Measurements from ENCODE around the gene TSPAN2.

The TSPAN2 gene
- total RNA-seq: 6.1 to 9.5 (median 8.5) reads per million in 3 donors

DNA sequence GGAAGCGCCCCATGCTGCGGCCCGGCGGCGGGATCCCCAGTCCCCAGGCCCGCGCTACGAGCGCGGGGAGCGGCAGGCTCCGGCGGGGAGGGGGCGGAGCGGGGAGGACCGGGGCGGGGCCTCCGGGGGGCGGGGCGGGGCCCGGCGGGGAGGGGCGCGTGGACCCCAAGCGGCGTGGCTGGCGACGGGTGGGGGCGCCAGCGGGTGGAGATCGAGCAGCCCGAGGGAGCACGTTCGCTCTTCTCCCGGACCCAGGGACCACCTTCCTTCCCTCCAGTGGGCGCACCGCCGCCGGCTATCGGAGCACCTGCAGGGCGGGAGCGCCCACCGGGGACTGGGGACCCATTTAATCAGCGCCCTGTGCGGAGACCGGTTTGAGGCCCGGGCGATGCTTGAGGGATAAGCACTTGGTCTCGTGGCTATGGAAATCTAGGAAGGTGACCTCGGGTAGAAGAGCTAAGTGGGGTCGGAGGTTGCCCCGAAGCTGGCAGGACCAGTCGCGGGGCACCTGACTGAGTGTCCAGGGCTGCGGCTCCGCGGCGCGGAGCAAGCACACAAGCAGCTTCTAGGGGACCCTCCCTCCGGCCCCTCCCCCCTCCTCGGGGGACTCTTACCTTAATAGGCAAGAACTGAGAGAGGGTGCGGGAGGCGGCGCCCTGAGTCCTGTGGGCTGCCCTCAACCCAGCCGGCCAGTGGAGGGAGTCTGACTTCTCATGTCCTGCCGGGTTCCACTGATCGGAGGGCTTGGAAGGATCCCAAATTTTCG lies at the start of gene TSPAN2:
TSPAN2 (minus strand) TSS at position 84 of the 766 bp plus-strand sequence; CDS start at position 13, 71 bp downstream.
- Histone ChIP-seq H3K4me3 (ENCODE audit: insufficient read depth, low read depth, low read length, poor library complexity, severe bottlenecking) (peak within 1 kb of the TSS; percentile 82), H3K4me1 (ENCODE audit: control insufficient read depth, insufficient read depth, low read length, poor library complexity, severe bottlenecking) (peaks cover 15% of the 10 kb centered on the region), H3K27ac (ENCODE audit: insufficient read depth, low read length, poor library complexity, severe bottlenecking) (peak within 1 kb of the TSS; percentile 64), H3K9me3 (ENCODE audit: control insufficient read depth, low read length) (no peaks in the 10 kb centered on the region), H3K36me3 (ENCODE audit: control insufficient read depth, insufficient read depth, low read length) (no peaks in the 10 kb centered on the region), H3K27me3 (replicated peaks; ENCODE audit: control insufficient read depth, insufficient read depth, low read length, poor library complexity, severe bottlenecking) (no peaks in the 10 kb centered on the region)
- peak; percentile 52 to 63 (median 58) for DNase-seq

DNA sequence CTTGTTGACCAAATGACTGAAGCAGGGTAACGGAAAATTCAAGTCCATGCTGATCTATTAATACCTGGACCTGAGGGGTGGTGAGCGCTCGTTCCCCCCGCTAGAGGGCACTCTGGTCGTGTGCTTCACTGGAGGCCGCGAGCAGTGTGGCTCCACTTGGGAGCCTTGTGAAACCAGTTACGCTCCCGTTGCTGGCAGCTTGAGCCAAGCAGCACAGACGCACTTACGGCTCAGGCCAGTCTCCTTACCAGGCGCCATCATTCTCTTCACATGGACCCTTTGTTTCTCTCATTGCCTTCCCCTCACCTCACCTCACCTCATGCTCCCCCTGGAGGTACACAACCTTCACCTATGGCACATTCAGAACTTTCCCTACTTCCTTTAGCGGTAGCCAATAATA lies 49.7 kb upstream of the TSPAN2 start:
- no peak overlapping the region for H3K27ac ChIP-seq (ENCODE audit: insufficient read depth, low read length, poor library complexity, severe bottlenecking)
- peak; percentile 5 to 31 (median 11) for DNase-seq
- no peak overlapping the region for H3K4me3 ChIP-seq (ENCODE audit: insufficient read depth, low read depth, low read length, poor library complexity, severe bottlenecking)

DNA sequence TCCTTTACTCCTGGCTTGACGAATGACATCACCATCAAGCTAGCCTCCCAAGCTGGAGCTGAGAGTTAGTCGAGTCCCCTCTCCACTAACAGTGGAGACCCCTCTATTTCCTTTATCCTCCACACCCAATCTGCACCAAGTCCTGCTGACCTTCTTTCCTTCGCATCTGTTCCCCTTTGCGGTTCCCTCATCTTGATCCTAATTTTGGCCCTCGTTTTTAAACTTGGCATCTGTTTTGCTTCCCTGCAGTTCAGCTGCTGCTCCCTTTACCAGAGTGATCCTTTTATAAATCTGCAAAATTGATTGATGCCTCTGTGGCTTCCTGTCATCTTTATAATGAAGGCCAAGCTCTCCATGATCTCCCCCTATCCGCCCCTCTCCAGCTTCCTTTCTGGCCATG lies 49.0 kb upstream of the TSPAN2 start:
- Histone ChIP-seq H3K4me3 (ENCODE audit: insufficient read depth, low read depth, low read length, poor library complexity, severe bottlenecking) (no peak overlapping the region), H3K9me3 (ENCODE audit: control insufficient read depth, low read length) (no peaks in the 10 kb centered on the region), H3K27me3 (replicated peaks; ENCODE audit: control insufficient read depth, insufficient read depth, low read length, poor library complexity, severe bottlenecking) (peaks cover 3% of the 10 kb centered on the region), H3K27ac (ENCODE audit: insufficient read depth, low read length, poor library complexity, severe bottlenecking) (no peak overlapping the region), H3K36me3 (ENCODE audit: control insufficient read depth, insufficient read depth, low read length) (no peaks in the 10 kb centered on the region), H3K4me1 (ENCODE audit: control insufficient read depth, insufficient read depth, low read length, poor library complexity, severe bottlenecking) (no peaks in the 10 kb centered on the region)
- DNase-seq: no peak

More for the DNA sequence above, 49.7 kb upstream of the TSPAN2 start:
- H3K36me3 ChIP-seq (ENCODE audit: control insufficient read depth, insufficient read depth, low read length): no peaks in the 10 kb centered on the region
- H3K27me3 ChIP-seq (replicated peaks; ENCODE audit: control insufficient read depth, insufficient read depth, low read length, poor library complexity, severe bottlenecking): peaks cover 3% of the 10 kb centered on the region
- H3K9me3 ChIP-seq (ENCODE audit: control insufficient read depth, low read length): no peaks in the 10 kb centered on the region
- H3K4me1 ChIP-seq (ENCODE audit: control insufficient read depth, insufficient read depth, low read length, poor library complexity, severe bottlenecking): no peaks in the 10 kb centered on the region

DNA sequence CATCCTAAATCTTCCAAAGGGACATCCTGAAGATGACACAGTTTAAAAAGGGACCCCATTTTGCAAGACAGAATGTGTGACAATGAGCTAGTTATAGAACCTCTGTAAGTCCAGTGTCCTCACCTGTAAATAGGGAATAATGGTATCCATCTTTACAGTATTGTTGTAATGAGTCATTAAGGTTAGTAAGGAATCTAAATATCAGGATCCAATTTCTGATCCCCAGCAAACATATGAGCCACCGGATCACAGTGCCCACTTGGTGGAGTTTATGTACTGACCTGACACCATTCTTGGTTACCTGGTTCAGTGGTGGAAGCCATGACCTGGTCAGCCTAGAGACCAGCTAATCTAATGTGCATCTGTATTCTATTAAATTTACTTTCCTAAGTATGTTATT lies 47.9 kb upstream of the TSPAN2 start:
- no peak for DNase-seq
- H3K9me3 ChIP-seq (ENCODE audit: control insufficient read depth, low read length): no peaks in the 10 kb centered on the region
- H3K36me3 ChIP-seq (ENCODE audit: control insufficient read depth, insufficient read depth, low read length): no peaks in the 10 kb centered on the region
- peaks cover 3% of the 10 kb centered on the region for H3K27me3 ChIP-seq (replicated peaks; ENCODE audit: control insufficient read depth, insufficient read depth, low read length, poor library complexity, severe bottlenecking)
- H3K4me1 ChIP-seq (ENCODE audit: control insufficient read depth, insufficient read depth, low read length, poor library complexity, severe bottlenecking): no peaks in the 10 kb centered on the region
- no peak overlapping the region for H3K27ac ChIP-seq (ENCODE audit: insufficient read depth, low read length, poor library complexity, severe bottlenecking)
- no peak overlapping the region for H3K4me3 ChIP-seq (ENCODE audit: insufficient read depth, low read depth, low read length, poor library complexity, severe bottlenecking)

DNA sequence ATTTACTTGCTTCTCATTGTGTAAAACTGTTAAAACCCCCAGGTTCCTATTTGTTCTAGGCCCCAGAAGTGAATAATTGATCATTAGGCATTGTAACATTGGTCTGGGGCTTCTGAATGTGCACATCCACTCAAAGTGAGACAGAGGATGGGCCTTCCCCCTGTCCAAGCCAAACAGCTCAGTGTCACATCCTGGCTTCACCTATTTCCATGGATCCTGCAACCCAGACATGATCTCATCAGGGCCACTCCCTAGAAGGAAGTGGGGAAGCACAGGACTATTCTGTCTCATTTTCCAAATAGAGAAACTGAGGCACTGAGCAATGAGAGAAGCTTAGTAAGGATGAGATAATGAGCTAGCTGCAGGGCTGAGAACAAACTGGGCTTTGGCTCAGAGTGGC lies 47.4 kb upstream of the TSPAN2 start:
- no peaks in the 10 kb centered on the region for H3K36me3 ChIP-seq (ENCODE audit: control insufficient read depth, insufficient read depth, low read length)
- H3K4me1 ChIP-seq (ENCODE audit: control insufficient read depth, insufficient read depth, low read length, poor library complexity, severe bottlenecking): no peaks in the 10 kb centered on the region
- no peaks in the 10 kb centered on the region for H3K9me3 ChIP-seq (ENCODE audit: control insufficient read depth, low read length)
- H3K27me3 ChIP-seq (replicated peaks; ENCODE audit: control insufficient read depth, insufficient read depth, low read length, poor library complexity, severe bottlenecking): peaks cover 3% of the 10 kb centered on the region
- no peak overlapping the region for H3K27ac ChIP-seq (ENCODE audit: insufficient read depth, low read length, poor library complexity, severe bottlenecking)
- H3K4me3 ChIP-seq (ENCODE audit: insufficient read depth, low read depth, low read length, poor library complexity, severe bottlenecking): no peak overlapping the region
- DNase-seq: no peak

DNA sequence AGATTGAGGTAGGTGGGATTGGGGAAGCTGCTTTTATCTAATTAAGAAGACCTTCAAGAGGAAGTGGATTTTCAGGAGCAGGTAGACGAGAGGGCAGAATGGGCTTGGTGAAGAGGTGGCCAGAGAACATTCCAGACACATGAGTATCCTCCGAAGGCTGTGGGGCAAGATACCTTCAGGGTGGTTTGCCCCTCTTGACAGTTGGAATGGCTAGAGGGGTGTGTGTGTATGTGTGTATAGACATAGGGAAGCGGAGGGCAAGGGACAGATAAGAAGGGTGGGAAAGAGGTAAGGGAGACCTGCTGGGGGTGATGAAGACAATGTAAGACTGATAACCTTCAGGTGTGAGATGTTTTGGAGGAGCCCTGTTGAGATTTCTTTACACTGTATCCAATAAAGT lies 46.8 kb upstream of the TSPAN2 start:
- Histone ChIP-seq H3K9me3 (ENCODE audit: control insufficient read depth, low read length) (no peaks in the 10 kb centered on the region), H3K27me3 (replicated peaks; ENCODE audit: control insufficient read depth, insufficient read depth, low read length, poor library complexity, severe bottlenecking) (peaks cover 3% of the 10 kb centered on the region), H3K4me3 (ENCODE audit: insufficient read depth, low read depth, low read length, poor library complexity, severe bottlenecking) (no peak overlapping the region), H3K4me1 (ENCODE audit: control insufficient read depth, insufficient read depth, low read length, poor library complexity, severe bottlenecking) (no peaks in the 10 kb centered on the region), H3K36me3 (ENCODE audit: control insufficient read depth, insufficient read depth, low read length) (no peaks in the 10 kb centered on the region), H3K27ac (ENCODE audit: insufficient read depth, low read length, poor library complexity, severe bottlenecking) (no peak overlapping the region)
- DNase-seq: no peak

DNA sequence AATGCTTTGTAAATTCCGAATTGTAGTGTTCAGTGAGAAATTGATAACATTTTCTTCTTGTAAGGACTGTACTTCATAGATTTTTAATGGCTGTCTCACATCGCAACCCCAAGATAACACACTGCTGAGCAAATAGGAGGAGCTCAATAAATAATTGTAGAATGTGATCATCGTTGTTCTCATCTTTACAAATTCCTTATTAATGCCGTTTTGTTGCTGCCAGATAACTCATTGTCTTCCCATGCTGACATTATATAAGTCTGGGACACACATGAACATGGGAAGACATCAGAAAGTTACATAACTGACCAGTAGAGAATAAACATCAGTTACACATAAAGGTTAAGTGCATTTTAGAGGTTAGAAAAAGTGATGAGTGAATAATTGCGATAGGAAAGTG lies 46.4 kb upstream of the TSPAN2 start:
- H3K36me3 ChIP-seq (ENCODE audit: control insufficient read depth, insufficient read depth, low read length): no peaks in the 10 kb centered on the region
- H3K27ac ChIP-seq (ENCODE audit: insufficient read depth, low read length, poor library complexity, severe bottlenecking): no peak overlapping the region
- H3K4me3 ChIP-seq (ENCODE audit: insufficient read depth, low read depth, low read length, poor library complexity, severe bottlenecking): no peak overlapping the region
- H3K9me3 ChIP-seq (ENCODE audit: control insufficient read depth, low read length): no peaks in the 10 kb centered on the region
- DNase-seq: no peak
- peaks cover 3% of the 10 kb centered on the region for H3K27me3 ChIP-seq (replicated peaks; ENCODE audit: control insufficient read depth, insufficient read depth, low read length, poor library complexity, severe bottlenecking)
- no peaks in the 10 kb centered on the region for H3K4me1 ChIP-seq (ENCODE audit: control insufficient read depth, insufficient read depth, low read length, poor library complexity, severe bottlenecking)

DNA sequence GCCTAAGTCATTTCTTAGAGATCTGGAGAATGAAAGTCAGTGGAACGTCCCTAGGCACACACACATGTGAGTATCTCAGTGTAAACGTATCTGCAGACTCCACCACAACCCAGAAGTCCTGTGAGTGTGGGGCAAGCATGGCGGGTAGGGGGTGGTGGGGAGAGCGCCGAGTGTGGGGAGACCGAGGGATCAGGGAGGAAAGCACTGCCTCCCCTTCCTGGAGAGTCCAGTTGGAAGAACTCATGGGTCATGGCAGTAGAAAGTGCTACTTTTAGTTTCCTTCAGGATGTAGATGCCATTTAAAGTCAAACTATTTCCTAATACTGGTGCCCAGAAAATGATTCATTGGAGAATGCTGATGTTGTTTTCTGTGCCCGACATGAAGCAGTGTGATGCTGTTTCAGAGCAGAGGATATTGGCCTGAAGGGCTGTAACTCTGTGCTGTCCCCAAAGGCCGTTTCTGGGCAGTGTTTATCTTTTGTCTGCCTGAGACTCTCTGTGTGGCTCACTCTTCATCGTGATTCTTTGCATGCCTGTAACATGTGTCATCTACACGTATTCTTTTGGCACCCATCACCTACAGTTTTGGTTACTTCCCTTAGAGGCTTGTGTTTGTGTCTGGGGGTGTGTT lies 45.7 kb upstream of the TSPAN2 start:
- Histone ChIP-seq H3K27ac (ENCODE audit: insufficient read depth, low read length, poor library complexity, severe bottlenecking) (no peak overlapping the region), H3K9me3 (ENCODE audit: control insufficient read depth, low read length) (no peaks in the 10 kb centered on the region), H3K4me3 (ENCODE audit: insufficient read depth, low read depth, low read length, poor library complexity, severe bottlenecking) (no peak overlapping the region), H3K4me1 (ENCODE audit: control insufficient read depth, insufficient read depth, low read length, poor library complexity, severe bottlenecking) (no peaks in the 10 kb centered on the region), H3K27me3 (replicated peaks; ENCODE audit: control insufficient read depth, insufficient read depth, low read length, poor library complexity, severe bottlenecking) (peaks cover 3% of the 10 kb centered on the region), H3K36me3 (ENCODE audit: control insufficient read depth, insufficient read depth, low read length) (no peaks in the 10 kb centered on the region)
- no peak for DNase-seq

DNA sequence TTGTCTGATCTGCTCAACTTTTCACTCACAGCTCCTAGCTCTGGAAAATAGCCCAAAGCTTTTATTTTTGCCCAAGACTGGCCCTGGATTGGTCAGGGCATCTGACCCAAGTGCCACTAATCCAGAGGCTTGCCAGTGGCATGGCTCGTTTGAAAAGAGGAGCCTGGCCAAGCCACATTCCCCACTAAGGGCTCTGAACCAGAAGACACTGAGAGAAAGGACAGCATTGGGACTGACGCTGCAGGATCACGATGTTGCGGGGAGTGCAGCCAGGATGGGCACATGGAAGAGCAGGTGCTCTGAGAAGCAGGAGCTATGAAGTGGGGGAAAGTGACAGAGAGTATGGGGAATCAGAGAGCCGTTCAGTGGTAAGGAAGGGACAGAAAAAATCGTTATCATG lies 44.9 kb upstream of the TSPAN2 start:
- H3K36me3 ChIP-seq (ENCODE audit: control insufficient read depth, insufficient read depth, low read length): no peaks in the 10 kb centered on the region
- no peaks in the 10 kb centered on the region for H3K9me3 ChIP-seq (ENCODE audit: control insufficient read depth, low read length)
- H3K4me3 ChIP-seq (ENCODE audit: insufficient read depth, low read depth, low read length, poor library complexity, severe bottlenecking): no peak overlapping the region
- no peaks in the 10 kb centered on the region for H3K4me1 ChIP-seq (ENCODE audit: control insufficient read depth, insufficient read depth, low read length, poor library complexity, severe bottlenecking)
- H3K27me3 ChIP-seq (replicated peaks; ENCODE audit: control insufficient read depth, insufficient read depth, low read length, poor library complexity, severe bottlenecking): peaks cover 3% of the 10 kb centered on the region
- H3K27ac ChIP-seq (ENCODE audit: insufficient read depth, low read length, poor library complexity, severe bottlenecking): no peak overlapping the region
- DNase-seq: no peak

DNA sequence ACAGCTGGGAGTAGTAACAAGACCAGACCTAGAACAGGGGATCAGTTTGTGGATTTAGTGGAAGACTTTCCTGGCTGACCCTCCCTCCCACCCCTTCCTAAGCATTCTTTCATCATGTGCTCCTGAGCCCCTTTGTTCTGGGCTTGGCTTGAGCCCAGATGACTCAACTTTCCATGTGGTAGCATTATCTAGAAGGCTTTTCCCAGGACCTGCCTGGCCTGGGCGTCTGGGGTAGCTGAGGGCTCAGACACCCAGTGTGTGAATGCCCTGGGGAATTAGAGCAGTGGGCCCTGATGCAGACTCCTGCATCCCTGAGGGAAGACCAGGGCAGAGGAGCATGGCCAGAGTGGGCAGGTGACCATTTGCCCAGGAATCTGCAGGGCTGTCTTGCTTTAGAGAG lies 44.1 kb upstream of the TSPAN2 start:
- H3K27ac ChIP-seq (ENCODE audit: insufficient read depth, low read length, poor library complexity, severe bottlenecking): no peak overlapping the region
- no peak overlapping the region for H3K4me3 ChIP-seq (ENCODE audit: insufficient read depth, low read depth, low read length, poor library complexity, severe bottlenecking)
- H3K36me3 ChIP-seq (ENCODE audit: control insufficient read depth, insufficient read depth, low read length): no peaks in the 10 kb centered on the region
- H3K4me1 ChIP-seq (ENCODE audit: control insufficient read depth, insufficient read depth, low read length, poor library complexity, severe bottlenecking): no peaks in the 10 kb centered on the region
- peaks cover under 1% of the 10 kb centered on the region for H3K27me3 ChIP-seq (replicated peaks; ENCODE audit: control insufficient read depth, insufficient read depth, low read length, poor library complexity, severe bottlenecking)
- DNase-seq: no peak
- no peaks in the 10 kb centered on the region for H3K9me3 ChIP-seq (ENCODE audit: control insufficient read depth, low read length)

All from effector memory CD4-positive, alpha-beta T cell (primary cell).